ENCODE measurements around the gene GSG1L.

DNA sequence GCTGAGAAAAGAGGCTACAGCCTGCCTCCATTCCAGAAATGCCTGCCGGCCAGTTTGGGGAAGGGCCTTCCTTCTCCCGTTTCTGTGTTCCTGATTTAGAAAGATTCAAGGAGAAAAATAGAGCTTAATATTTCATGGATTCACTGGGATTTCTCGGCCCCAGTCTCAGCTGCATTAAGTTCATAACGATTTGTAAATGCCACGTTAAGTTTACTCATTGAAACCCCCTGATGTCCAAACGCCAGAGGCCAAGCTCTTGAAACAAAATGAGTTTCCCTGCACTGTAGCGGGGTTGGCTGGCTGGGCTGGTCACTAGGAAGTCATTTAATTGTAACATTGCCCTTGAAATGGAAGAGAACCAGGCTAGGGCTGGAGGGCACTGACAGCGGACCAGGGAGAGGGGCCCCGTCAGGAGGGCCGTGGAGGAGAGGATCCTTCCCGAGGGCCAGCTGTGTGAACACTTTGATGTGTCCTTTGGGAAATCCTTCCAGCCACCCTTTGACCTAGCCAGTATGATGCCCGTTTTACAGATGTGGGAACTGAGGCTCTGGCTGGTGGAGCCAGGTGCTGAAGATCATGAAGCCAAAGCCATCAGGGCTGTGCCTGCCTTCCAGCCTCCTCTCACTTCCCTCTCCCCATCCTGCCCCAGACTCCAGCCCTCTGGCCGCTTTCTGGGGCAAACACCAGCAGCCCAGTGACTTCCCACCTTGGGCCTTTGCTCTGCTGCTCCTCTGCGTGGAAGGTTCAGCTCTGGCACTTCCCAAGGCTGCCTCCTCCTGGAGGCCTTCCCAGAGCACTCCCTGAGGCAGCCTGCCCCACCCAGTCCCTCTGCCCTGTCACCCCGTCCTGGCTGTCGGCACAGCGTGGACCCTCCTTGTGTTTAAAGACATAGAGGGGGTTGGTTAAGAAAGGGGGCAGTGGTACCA, 293.0 kb downstream of the GSG1L start:
- TF ChIP-seq CTCF (IDR thresholded peaks at IDR 0.05), result no peak
- no peak for TF ChIP-seq POLR2A (IDR thresholded peaks at IDR 0.05)
